HEK293 (cell line): ENCODE measurements around the gene RAB24.

Experiments used
- CTCF ChIA-PET: fragments of 350-600 bp; formaldehyde crosslinking; extraction: SDS; loops from one replicate; lab custom pipeline; 2021; ENCODE audit warnings: antibody characterized with exemption; lab: Yijun Ruan, JAX
- POLR2A ChIA-PET: fragments of 300-600 bp; formaldehyde crosslinking; extraction: SDS; loops from one replicate; lab custom pipeline; 2020; ENCODE audit warnings: antibody characterized with exemption, inconsistent platforms; lab: Yijun Ruan, JAX
- H3K27ac ChIP-seq: fragments of 200-500 bp; sonication (Bioruptor generic); 2 replicates; pipeline ENCODE4 v1.5.1; 2014; ENCODE audit warnings: low read depth, low read length, control low read depth, inconsistent platforms; ENCODE audit errors: extremely low read depth
- H3K36me3 ChIP-seq, 2 experiments: fragments of 200-500 bp in 1 of 2; sonication (Bioruptor generic) in 1 of 2; 1 replicate in 1 of 2; 2 replicates in 1 of 2; pipeline ENCODE4 v1.5.1; 2014 to 2017; ENCODE audit warnings: inconsistent platforms in 2 of 2, low read length in 2 of 2; ENCODE audit not compliant: control insufficient read depth in 2 of 2, insufficient read depth in 1 of 2
- H3K4me1 ChIP-seq: fragments of 200-500 bp; sonication (Bioruptor generic); 2 replicates; pipeline ENCODE4 v1.5.1; 2014; ENCODE audit warnings: mild to moderate bottlenecking, low read length, inconsistent platforms; ENCODE audit not compliant: control insufficient read depth, insufficient read depth
- H3K4me3 ChIP-seq: 2 replicates; pipeline ENCODE4 v1.5.1; 2011; ENCODE audit warnings: low read depth, mild to moderate bottlenecking, control low read depth, low read length, moderate library complexity
- H3K9me3 ChIP-seq: fragments of 200-500 bp; sonication (Bioruptor generic); 2 replicates; pipeline ENCODE4 v1.5.1; 2014; ENCODE audit warnings: low read depth, low read length, inconsistent platforms; ENCODE audit not compliant: control insufficient read depth, insufficient read depth
- AEBP2 ChIP-seq: fragments of 450-650 bp; formaldehyde crosslinking; IDR thresholded peaks from 2 replicates; pipeline ENCODE4 v1.5.1; 2016; ENCODE audit warnings: missing biosample characterization, missing genetic modification characterization, borderline replicate concordance
- CTCF ChIP-seq: fragments of 450-650 bp; formaldehyde crosslinking; IDR thresholded peaks from 2 replicates; pipeline ENCODE4 v1.5.1; 2016; ENCODE audit warnings: missing biosample characterization, missing genetic modification characterization
- EGR2 ChIP-seq: fragments of 450-650 bp; formaldehyde crosslinking; IDR thresholded peaks from 2 replicates; pipeline ENCODE4 v1.5.1; 2016; ENCODE audit warnings: low read depth, missing biosample characterization, missing genetic modification characterization
- GLI2 ChIP-seq: fragments of 450-650 bp; formaldehyde crosslinking; IDR thresholded peaks from 2 replicates; pipeline ENCODE4; 2017; ENCODE audit warnings: missing biosample characterization, missing genetic modification characterization, low read depth, borderline replicate concordance
- GLIS1 ChIP-seq: fragments of 450-650 bp; formaldehyde crosslinking; IDR thresholded peaks from 2 replicates; pipeline ENCODE4 v1.5.1; 2016; ENCODE audit warnings: missing biosample characterization, missing genetic modification characterization
- GLIS2 ChIP-seq: fragments of 450-650 bp; formaldehyde crosslinking; IDR thresholded peaks from 2 replicates; pipeline ENCODE4 v1.5.1; 2016; ENCODE audit warnings: missing biosample characterization, missing genetic modification characterization
- SP7 ChIP-seq: fragments of 450-650 bp; formaldehyde crosslinking; IDR thresholded peaks from 2 replicates; pipeline ENCODE4 v1.5.1; 2016; ENCODE audit warnings: missing biosample characterization, missing genetic modification characterization
- ZBTB26 ChIP-seq: fragments of 450-650 bp; formaldehyde crosslinking; optimal IDR thresholded peaks from 2 replicates; pipeline ENCODE3; 2016; ENCODE audit warnings: missing biosample characterization, mild to moderate bottlenecking, missing genetic modification characterization
- ZBTB6 ChIP-seq: fragments of 450-650 bp; formaldehyde crosslinking; IDR thresholded peaks from 2 replicates; pipeline ENCODE4 v1.5.1; 2017; ENCODE audit warnings: missing biosample characterization, missing genetic modification characterization
- ZFHX2 ChIP-seq: fragments of 450-650 bp; formaldehyde crosslinking; conservative IDR thresholded peaks from 2 replicates; pipeline ENCODE4 v1.5.1; 2016; ENCODE audit warnings: missing biosample characterization, missing genetic modification characterization
- ZNF148 ChIP-seq: fragments of 450-650 bp; formaldehyde crosslinking; IDR thresholded peaks from 2 replicates; pipeline ENCODE4 v1.5.0; 2017; ENCODE audit warnings: missing biosample characterization, missing genetic modification characterization, borderline replicate concordance
- ZNF280D ChIP-seq: fragments of 450-650 bp; formaldehyde crosslinking; IDR thresholded peaks from 2 replicates; pipeline ENCODE4 v1.5.1; 2016; ENCODE audit warnings: missing biosample characterization, missing genetic modification characterization
- ZNF654 ChIP-seq: fragments of 450-650 bp; formaldehyde crosslinking; IDR thresholded peaks from 2 replicates; pipeline ENCODE4 v1.5.1; 2016; ENCODE audit warnings: low read depth, missing biosample characterization, missing genetic modification characterization

RAB24 gene

GRCh38 chr5:177325868-177326381 is 22.4 kb upstream of the RAB24 start:
- 0 out of 2 replicates have a peak, but pooled peaks have one; percentile 15 for TF ChIP-seq GLIS1 (tag by site-specific recombination)
- no peak for TF ChIP-seq ZBTB26
- TF ChIP-seq, all 188 proteins: peak for 1
- ChIA-PET CTCF (interaction anchor here (1.7 kb wide), 1 partner anchor 10 kb away, joined by 3 read pairs; no protein-coding TSS in a partner anchor), POLR2A (interaction anchor here (0.7 kb wide), 1 partner anchor 795 kb away, joined by 6 read pairs; no protein-coding TSS in a partner anchor)
- Histone ChIP-seq H3K4me1 (no peaks in the 10 kb centered on the region), H3K4me3 (no peak overlapping the region), H3K9me3 (no peaks in the 10 kb centered on the region), H3K36me3 (peaks cover 0 to 22% of the 10 kb centered on the region in 2 experiments; a peak in 2 of 3 replicates), H3K27ac (no peak overlapping the region)

- no peak overlapping the region for H3K4me3 ChIP-seq
- peaks cover 0 to 12% of the 10 kb centered on the region in 2 experiments; a peak in 2 of 3 replicates for H3K36me3 ChIP-seq
- ChIA-PET POLR2A (no interaction called here), CTCF (interaction anchor here (0.7 kb wide), 2 partner anchors 83 to 84 kb away, joined by 3 read pairs; no protein-coding TSS in a partner anchor)
- no peak overlapping the region for H3K27ac ChIP-seq
- no peak for TF ChIP-seq EGR2
- H3K9me3 ChIP-seq: no peaks in the 10 kb centered on the region
- H3K4me1 ChIP-seq: no peaks in the 10 kb centered on the region
These were observed 17.4 kb upstream of the RAB24 start for GRCh38 chr5:177320879-177321278.

GRCh38 chr5:177319913-177320588 is 16.5 kb upstream of the RAB24 start:
- Histone ChIP-seq H3K4me1 (no peaks in the 10 kb centered on the region), H3K9me3 (no peaks in the 10 kb centered on the region), H3K4me3 (no peak overlapping the region), H3K27ac (no peak overlapping the region), H3K36me3 (peaks cover 0 to 12% of the 10 kb centered on the region in 2 experiments; a peak in 1 of 3 replicates)
- CTCF ChIA-PET: interaction anchor here (0.6 to 2.7 kb wide), 8 partner anchors 8 to 155 kb away, joined by 3 to 23 read pairs (median 4); no protein-coding TSS in a partner anchor
- POLR2A ChIA-PET: interaction anchor here (0.5 to 1.2 kb wide), 2 partner anchors 17 to 177 kb away, joined by 3 to 4 read pairs; partner anchors contain the start of genes PDLIM7, PRELID1 and RAB24
- TF ChIP-seq AEBP2 (no peak), ZNF148 (no peak)

- peaks cover 0 to 12% of the 10 kb centered on the region in 2 experiments; a peak in 1 of 3 replicates for H3K36me3 ChIP-seq
- ChIA-PET CTCF (interaction anchor here (0.6 to 2.7 kb wide), 27 partner anchors 8 to 382 kb away, joined by 3 to 23 read pairs (median 5); partner anchors contain the start of genes LMAN2 and SLC34A1), POLR2A (no interaction called here)
- H3K4me3 ChIP-seq: no peak overlapping the region
- no peaks in the 10 kb centered on the region; the same call in 1 of the 2 replicates for H3K4me1 ChIP-seq
- no peak overlapping the region for H3K27ac ChIP-seq
- H3K9me3 ChIP-seq: no peaks in the 10 kb centered on the region
- no peak for TF ChIP-seq ZBTB6 (tag by site-specific recombination)
- peak; percentile 85 for TF ChIP-seq ZNF654 (tag by site-specific recombination)
- no peak for TF ChIP-seq GLI2 (tag by site-specific recombination)
- no peak for TF ChIP-seq ZFHX2 (tag by site-specific recombination)
- peak; percentile 58 for TF ChIP-seq CTCF
- TF ChIP-seq GLIS2 (tag by site-specific recombination): no peak
- 0 out of 2 replicates have a peak, but pooled peaks have one; percentile 15 for TF ChIP-seq SP7 (tag by site-specific recombination)
- no peak for TF ChIP-seq ZNF280D (tag by site-specific recombination)
These were observed 14.4 kb upstream of the RAB24 start for GRCh38 chr5:177317959-177318377.
